ENCODE data around the gene FAM89B. TPM values are rescaled to one million over a fixed set of nuclear protein-coding genes. Genes with fewer than 3 reads are reported as not detected.
A peak's percentile ranks its signal among the peaks of the same experiment; 100 is the strongest.

The FAM89B gene
- total and polyA plus RNA-seq, 2 donors (not counting 1 experiment from before 2014, with no cell fraction given), result 30.4 to 50.2 TPM

DNA sequence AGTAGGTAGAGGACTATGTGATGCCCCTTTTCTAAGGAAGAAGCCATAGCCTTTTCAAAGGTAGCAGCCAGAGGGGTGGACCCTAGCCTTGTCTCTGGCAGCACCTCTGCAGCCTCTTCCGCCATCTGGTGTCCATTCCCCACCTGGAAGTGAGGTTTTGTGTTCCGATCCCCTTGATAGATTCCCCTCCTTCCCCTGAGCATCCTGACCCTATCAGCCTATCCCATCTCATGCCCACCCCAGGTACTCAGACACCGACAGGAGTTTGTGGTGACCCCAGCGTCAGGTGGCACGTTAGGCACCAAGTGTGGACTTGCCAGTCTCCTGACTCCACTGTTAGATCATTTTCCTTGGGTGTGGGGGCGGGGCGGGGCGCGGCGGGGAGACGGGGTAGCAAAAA lies 398 bp upstream of the FAM89B start:
- Histone ChIP-seq H3K79me2 (ENCODE audit: control insufficient read depth, insufficient read depth, low read length) (peaks cover 57% of the 10 kb centered on the region), H3K27me3 (replicated peaks in 1 of 4; ENCODE audit: control extremely low read depth in 1 of 4, control insufficient read depth in 3 of 4, insufficient read depth in 4 of 4, low read length in 3 of 4) (no peaks in the 10 kb centered on the region), H4K20me1 (ENCODE audit: control insufficient read depth, insufficient read depth, low read length, poor library complexity, severe bottlenecking) (peaks cover 37% of the 10 kb centered on the region), H3K9me3 (ENCODE audit: control extremely low read depth in 1 of 3, control insufficient read depth in 2 of 3, insufficient read depth in 1 of 3, low read length in 2 of 3) (no peaks in the 10 kb centered on the region), H3K27ac (ENCODE audit: low read length in 2 of 2) (peak overlapping the region; percentile 47 to 96), H3K4me2 (replicated peaks; ENCODE audit: low read depth, low read length, poor library complexity, severe bottlenecking) (peak overlapping the region; percentile 100), H3K9ac (ENCODE audit: low read length) (peak overlapping the region; percentile 83), H3K4me1 (ENCODE audit: control insufficient read depth in 2 of 2, insufficient read depth in 2 of 2, low read length in 2 of 2) (peaks cover 49 to 71% of the 10 kb centered on the region in 2 donors), H3K4me3 (ENCODE audit: control extremely low read depth in 1 of 5, extremely low read depth in 1 of 5, insufficient read depth in 1 of 5, low read depth in 2 of 5, low read length in 4 of 5) (peak overlapping the region in 4 of 5 experiments; percentile 10 to 83 (median 41)), H3K36me3 (replicated peaks in 1 of 2; ENCODE audit: control extremely low read depth in 1 of 2, control insufficient read depth in 1 of 2, extremely low read depth in 1 of 2, insufficient read depth in 2 of 2, low read length in 1 of 2) (peaks cover 0 to 6% of the 10 kb centered on the region in 2 experiments), H2AFZ (ENCODE audit: insufficient read depth, low read depth, low read length, poor library complexity, severe bottlenecking) (no peak overlapping the region)
- WGBS (ENCODE audit: insufficient coverage), result 60% methylated on average over 1 of the region's 11 CpGs
- Mint-ChIP-seq H3K27ac (peak overlapping the region; percentile 90), H3K4me1 (peaks cover 69% of the 10 kb centered on the region), H3K4me3 (peak overlapping the region; percentile 87), H3K9me3 (ENCODE audit: insufficient read depth) (no peaks in the 10 kb centered on the region), H3K27me3 (no peaks in the 10 kb centered on the region)
- TF ChIP-seq EZH2 (IDR thresholded peaks at IDR 0.05; ENCODE audit: borderline replicate concordance, insufficient read depth, low read depth, low read length, poor library complexity, severe bottlenecking), result no peak
- TF ChIP-seq, protein P1, sequence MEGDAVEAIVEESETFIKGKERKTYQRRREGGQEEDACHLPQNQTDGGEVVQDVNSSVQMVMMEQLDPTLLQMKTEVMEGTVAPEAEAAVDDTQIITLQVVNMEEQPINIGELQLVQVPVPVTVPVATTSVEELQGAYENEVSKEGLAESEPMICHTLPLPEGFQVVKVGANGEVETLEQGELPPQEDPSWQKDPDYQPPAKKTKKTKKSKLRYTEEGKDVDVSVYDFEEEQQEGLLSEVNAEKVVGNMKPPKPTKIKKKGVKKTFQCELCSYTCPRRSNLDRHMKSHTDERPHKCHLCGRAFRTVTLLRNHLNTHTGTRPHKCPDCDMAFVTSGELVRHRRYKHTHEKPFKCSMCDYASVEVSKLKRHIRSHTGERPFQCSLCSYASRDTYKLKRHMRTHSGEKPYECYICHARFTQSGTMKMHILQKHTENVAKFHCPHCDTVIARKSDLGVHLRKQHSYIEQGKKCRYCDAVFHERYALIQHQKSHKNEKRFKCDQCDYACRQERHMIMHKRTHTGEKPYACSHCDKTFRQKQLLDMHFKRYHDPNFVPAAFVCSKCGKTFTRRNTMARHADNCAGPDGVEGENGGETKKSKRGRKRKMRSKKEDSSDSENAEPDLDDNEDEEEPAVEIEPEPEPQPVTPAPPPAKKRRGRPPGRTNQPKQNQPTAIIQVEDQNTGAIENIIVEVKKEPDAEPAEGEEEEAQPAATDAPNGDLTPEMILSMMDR (IDR thresholded peaks at IDR 0.05), result no peak
- intact Hi-C loops (cut with micrococcal nuclease), result loop anchor here (2.0 to 10.0 kb wide), 4 partner anchors 141 to 827 kb away; partner anchors contain the start of genes BANF1, EIF1AD, KAT5 and RASGRP2
- POLR2A ChIA-PET, result interaction anchor here (0.7 to 7.5 kb wide), 10 partner anchors 9 to 478 kb away, joined by 3 to 53 read pairs (median 6); partner anchors contain the start of genes MAP3K11 and PCNX3
- DNase-seq, result no peak
- ATAC-seq (ENCODE audit: low read depth), result no peak
- CTCF ChIA-PET, result interaction anchor here (0.8 to 5.1 kb wide), 12 partner anchors 9 to 288 kb away, joined by 3 to 86 read pairs (median 8); partner anchors contain the start of genes KCNK7, MAP3K11, MUS81 and SCYL1
